ENCODE results near the gene SCIN.
"Not testable (repeated sequence)": the region's sequence is repeated elsewhere in the genome, so short reads cannot be mapped to it uniquely, and the experiment has no call there.

Gene SCIN

DNA sequence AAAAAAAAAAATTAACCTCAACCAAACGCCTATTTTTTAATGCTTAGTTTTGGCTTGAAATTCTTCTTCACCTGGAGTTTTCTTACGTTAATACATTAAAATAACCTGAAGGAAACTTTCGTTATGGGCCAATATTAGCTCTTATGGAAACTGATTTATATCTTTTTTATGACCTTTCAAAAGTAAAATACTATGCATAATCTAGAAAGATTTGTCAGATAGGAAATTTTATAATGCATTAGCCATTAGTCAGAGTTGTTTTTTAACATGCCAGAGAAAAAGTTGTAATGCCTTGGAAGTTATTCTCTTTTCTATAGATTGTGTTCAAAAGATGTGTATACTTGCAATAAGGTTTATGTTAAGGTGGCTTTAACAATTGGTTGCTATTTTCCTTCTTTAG is 82.6 kb downstream of the SCIN start:
- DNase-seq: no peak

- DNase-seq: no peak
Observed at GRCh38 chr7:12653518-12653917, 83.0 kb downstream of the SCIN start.

GRCh38 chr7:12655161-12655560 is 84.6 kb downstream of the SCIN start:
- DNase-seq: no peak

DNA sequence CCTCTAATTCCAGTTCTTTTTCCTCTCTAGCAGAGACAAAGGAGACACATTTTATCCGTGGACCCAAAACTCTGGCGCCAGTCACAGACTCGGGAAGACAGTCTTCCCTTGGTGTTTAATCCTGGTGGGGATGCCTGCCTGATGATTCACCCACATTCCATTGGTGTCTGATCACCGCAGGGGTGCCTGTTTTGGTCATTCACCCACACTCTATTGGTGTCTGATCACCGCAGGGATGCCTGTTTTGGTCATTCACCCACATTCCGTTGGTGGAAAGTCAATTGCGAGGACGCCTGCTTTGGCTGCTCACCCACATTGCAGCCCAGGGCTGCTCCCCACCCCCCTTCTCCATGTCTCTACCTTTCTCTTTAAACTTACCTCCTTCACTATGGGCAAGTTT is 89.9 kb downstream of the SCIN start:
- not testable (repeated sequence) for DNase-seq

DNA sequence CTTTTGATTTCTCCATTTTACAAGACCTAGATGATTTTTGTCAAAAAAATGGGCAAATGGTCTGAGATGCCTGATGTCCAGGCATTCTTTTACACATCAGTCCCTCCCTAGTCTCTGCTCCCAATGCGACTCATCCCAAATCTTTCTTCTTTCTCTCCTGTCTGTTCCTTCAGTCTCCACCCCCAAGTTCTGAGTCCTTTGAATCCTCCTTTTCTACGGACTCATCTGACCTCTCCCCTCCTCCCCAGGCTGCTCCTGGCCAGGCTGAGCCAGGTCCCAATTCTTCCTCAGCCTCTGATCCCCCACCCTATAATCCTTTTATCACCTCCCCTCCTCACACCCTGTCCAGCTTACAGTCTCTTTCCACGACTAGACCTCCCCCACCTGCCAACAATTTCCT is 90.5 kb downstream of the SCIN start:
- DNase-seq: not testable (repeated sequence)

GRCh38 chr7:12661581-12661980 is 91.1 kb downstream of the SCIN start:
- no peak for DNase-seq

DNA sequence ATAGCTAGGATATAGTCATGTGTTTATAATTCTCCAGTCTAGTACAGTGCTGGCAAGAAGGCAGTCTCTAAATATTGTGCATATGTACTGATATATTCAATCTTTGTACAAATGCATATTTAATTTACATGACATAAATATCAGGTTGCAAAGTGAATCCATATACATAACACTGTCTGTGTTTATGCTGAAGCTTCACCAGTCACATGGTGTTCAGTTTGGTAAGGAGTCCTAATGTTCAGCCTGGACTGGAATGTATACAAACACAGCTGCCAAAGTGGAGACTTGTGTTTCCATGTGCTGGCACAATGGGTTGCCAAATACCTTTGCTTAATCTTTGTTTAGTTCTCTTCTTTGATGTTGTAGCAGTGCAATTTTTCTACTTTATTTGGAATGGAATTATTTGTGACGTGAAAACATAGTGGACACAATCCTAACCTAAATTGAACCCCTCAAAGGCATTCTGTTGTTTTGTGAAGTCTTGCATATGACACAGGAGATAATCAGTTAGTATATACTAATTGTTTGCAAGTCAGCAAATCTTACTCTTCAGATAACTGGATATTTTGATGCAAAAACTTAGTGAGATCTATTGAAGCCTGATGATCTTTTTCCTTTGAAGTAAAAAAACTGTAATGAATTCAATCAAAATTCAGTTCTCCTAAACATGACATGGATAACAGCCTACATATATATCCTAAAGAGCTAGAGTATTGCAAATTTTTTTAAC is 99.6 kb downstream of the SCIN start:
- DNase-seq: no peak

GRCh38 chr7:12670743-12671520 is 100.4 kb downstream of the SCIN start:
- no peak for DNase-seq

GRCh38 chr7:12673436-12673835 is 102.9 kb downstream of the SCIN start:
- DNase-seq: not testable (repeated sequence)

GRCh38 chr7:12674053-12674452 is 103.5 kb downstream of the SCIN start:
- no peak for DNase-seq

GRCh38 chr7:12674861-12675260 is 104.3 kb downstream of the SCIN start:
- no peak for DNase-seq

DNA sequence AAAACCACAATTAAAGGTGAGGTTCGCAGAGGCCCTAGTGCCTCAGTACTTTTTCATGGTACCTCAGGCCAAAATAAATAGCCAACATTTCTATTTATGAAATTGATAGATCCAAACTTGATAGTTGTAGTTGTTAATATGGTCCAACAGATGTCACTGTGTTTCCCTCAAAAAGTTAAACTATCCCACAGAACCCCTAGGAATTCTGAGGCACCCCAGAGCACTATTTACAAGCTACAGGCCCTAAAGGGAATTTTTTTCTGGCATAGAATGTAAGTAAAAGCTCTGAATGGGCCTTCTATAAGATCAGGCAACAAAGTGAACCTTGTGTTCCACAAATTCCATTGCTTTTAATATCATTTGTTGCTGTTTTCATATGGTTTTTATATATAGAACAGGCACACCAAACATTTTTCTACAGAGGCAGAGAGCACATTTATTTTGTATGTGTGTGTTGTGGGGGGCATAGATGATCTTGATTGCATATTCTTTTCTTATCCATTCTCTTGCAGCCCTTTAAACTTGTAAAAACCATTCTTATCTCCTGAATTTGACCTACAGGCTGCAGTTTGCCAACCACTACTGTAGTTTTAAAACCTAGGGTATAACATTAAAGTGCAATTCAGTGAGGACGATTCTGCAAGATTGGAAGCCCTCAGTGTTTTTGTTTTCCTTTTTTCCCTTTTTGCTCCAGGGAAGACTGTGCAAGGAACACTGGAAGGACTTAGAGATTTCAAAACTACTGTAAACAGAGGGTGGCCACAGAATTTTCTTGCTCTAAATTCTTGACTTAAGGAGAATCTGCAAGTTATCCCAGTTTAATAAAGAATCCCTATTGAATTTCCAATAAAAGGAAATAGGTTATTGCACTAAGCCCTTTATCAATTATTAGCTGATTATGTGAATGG is 113.4 kb downstream of the SCIN start:
- DNase-seq: no peak

GRCh38 chr7:12684733-12685132 is 114.2 kb downstream of the SCIN start:
- no peak for DNase-seq

DNA sequence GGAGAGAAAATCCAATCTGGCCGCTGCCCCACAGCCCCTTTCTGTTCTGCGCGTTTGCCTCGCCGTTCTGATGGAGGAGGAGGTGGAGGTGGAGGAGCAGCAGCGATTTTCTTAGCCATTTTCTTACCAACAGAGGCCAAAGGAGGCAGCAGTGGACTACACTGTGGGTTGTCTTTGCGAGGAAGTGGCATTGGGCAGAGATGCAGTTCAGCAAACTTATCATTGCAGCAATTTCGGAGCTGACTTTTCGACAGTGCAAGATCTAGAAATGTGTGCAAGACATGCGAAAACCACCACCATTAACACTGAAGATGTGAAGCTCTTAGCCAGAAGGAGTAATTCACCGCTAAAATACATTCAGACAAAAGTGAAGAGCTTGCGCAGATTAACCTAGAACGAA is 115.0 kb downstream of the SCIN start:
- no peak for DNase-seq

DNA sequence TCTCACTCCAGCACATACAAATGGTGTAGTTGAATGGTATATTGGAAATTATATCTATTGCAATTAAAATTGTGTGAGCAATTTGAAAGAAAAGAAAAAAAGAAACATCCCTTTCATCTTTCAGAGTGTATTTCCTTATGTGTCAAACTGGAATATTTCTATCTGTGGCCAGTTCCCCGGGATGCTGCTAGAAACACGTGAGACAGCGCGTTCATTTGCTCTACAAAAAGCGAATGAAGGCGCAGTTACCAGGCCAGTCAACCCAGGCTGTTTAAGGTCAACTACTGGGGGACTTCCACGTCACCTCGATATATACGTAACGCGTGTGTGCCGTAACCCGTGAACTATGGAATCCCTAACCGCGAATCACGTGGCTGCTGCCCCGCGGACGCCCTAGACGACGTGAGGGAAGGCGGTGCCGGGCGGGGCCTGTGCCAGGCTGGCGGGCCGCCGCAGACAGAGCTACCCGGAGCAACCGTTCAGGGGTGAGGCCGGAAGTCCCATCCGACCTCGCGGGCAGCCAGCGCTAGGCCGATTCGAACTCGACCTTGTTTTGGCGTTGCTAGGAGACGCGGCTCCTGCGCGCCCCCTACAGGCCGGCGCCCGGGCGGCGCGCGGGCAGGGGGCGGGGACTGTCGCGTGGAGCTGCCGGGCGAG is 115.8 kb downstream of the SCIN start:
- DNase-seq: peak; percentile 93

DNA sequence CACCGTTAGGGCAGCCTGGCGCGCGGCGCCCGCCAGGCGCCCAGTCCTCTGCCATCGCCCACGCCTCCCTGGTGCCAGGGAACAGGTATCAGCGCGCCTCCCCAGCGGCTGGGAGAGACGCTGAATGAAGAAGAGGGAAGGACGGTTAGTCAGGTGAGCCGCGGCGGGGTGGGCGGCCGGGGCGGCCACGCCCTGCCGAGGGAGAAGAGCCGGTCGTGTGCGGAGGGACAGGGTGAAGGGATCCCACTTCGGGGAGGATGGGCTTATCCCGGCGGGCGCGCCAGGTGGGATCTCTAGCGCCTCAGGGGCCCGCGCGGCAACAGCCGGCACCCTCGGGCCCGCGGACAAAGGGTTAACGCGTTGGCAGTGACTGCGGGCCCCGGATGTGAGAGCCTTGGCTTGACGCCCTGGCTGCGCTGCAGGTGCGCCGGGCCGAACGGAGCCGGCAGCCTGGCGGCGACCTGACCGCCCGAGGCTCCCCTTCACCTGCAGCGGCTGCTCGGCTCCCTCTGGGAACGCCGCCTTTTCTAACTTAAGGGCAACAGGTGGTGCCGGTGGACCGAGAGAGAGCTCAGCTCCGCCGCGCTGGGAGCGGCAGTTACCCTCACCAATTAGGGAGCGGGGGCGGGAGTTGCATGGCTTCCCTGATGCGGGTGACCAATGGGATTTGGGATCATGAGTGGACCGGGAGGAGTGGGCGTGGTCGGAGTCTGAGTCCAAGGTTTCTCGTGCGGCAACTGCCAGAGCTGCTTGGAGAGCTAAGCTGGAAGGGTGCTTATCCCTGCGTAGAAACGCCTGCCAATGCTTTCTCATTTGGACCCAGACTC is 116.6 kb downstream of the SCIN start, which contains the start of gene ARL4A:
ARL4A (plus strand) TSS at position 743 of the 827 bp plus-strand sequence. CDS start 622 bp downstream, outside the sequence.
- DNase-seq: peak; percentile 100

DNA sequence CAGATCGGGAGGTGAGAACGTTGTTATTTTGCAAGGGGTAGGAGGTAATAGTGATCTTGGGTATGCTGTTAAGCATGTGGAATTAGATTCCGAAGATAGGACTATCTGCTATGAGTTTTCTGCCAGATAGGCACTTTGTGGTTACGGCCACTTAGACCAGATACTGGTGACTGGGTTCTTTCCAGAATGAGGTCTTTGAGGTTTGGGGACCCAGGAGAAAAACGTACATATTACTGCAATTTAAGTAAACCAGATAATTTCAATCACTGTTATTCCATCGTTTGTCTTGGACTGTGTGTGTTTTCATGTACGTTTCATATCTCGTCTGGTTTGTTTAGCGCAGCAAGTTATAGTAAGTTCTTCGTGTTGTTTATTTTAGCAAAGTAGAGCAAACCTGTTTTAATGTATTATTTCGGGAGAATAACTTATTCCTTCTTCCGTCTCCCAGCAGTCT is 117.2 kb downstream of the SCIN start:
- no peak for DNase-seq

DNA sequence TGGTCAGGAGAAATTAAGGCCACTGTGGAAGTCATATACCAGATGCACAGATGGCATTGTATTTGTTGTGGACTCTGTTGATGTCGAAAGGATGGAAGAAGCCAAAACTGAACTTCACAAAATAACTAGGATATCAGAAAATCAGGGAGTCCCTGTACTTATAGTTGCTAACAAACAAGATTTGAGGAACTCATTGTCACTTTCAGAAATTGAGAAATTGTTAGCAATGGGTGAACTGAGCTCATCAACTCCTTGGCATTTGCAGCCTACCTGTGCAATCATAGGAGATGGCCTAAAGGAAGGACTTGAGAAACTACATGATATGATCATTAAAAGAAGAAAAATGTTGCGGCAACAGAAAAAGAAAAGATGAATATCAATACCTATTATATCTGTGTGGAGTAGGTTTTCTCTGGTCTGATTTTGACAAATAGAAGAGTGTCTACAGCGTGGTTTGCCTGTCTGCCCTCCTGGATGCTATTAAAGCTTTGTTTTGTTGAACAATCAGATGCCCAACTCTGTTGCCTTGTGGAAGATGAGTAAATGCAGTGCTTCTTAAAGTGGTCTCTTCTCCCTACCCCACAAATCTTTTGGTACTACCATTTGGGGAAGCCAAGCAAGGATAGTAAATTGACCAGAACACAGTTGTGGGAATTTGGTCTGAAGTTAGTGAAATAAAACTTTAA is 118.1 kb downstream of the SCIN start:
- DNase-seq: not testable (repeated sequence)

GRCh38 chr7:12689451-12689850 is 118.9 kb downstream of the SCIN start:
- no peak for DNase-seq

DNA sequence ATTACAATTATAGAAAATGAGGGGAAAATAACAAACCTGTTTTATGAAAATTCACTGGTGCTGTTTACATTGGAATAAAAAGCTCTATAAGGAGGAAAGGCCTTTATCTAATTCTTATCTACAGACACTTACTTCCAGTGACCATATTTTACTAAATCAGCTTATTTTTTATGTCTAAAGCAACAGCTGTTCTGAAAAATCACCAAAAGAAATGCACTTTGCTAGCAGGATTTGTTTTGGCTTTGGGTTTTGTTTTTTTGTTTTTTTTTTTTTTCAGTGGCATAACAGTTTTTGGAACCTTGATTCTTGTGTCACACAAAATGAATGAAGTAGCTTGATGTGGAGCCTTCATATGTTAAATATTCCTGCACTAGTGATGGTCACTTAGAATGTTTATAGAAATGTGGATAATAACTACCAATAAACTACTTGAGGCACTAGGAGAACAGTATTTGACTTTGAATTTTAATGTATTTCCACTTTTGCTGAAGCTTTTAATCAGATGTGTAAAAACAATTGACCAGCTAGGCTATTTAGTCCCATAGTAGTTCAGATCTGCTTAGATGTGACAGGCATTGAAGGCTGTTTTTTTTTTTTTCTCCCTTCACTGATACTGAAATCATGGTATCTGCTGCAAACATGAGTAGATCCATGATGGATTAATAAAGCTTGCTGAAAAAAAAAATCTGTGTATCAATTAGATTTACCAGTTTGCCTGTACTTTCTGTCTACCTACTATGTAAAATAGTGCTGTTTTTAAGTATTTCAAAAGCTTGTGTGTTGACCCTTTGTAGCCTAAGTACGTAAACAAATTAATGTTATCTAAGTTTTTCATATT is 119.7 kb downstream of the SCIN start:
- no peak for DNase-seq

Data from NCI-H1092 (cell line).